Endothelial cell of umbilical vein (primary cell): ENCODE results near the gene AAMDC. TPM values are rescaled to one million over a fixed set of nuclear protein-coding genes. Genes with fewer than 3 reads are reported as not detected.

Source experiments
- BruUV-seq: library from RNA; stranded (reverse); fragments of 400-500 nt; replicated peaks from 2 replicates; lab custom pipeline; 2021; lab: Mats Ljungman, UMichigan
- CTCF ChIA-PET: fragments of 300-600, 350-600 bp; sonication (Branson Sonifier 250); formaldehyde crosslinking; loops from one replicate; lab custom pipeline; 2021; ENCODE audit warnings: antibody characterized with exemption, inconsistent platforms; lab: Charles Lee
- POLR2A ChIA-PET: fragments of 300-600, 350-600 bp; sonication (Branson Sonifier 250); formaldehyde crosslinking; loops from one replicate; lab custom pipeline; 2021; ENCODE audit warnings: antibody characterized with exemption, inconsistent platforms; lab: Charles Lee
- DNase-seq: peaks from one replicate; pipeline ENCODE4 v3.0.0-alpha.2; 2011; ENCODE audit warnings: low read depth, low spot score
- FAIRE-seq: peaks from 2 replicates; lab custom pipeline; 2011; peaks lifted over from hg19 to GRCh38; lab: Jason Lieb, UNC
- H2AFZ ChIP-seq: 2 replicates; pipeline ENCODE4 v1.6.0; 2012; ENCODE audit warnings: low read depth, low read length, control low read depth, inconsistent platforms
- H3K27ac ChIP-seq: 2 replicates; pipeline ENCODE4 v1.5.1; 2011; ENCODE audit warnings: low read depth, mild to moderate bottlenecking, control low read depth, low read length, moderate library complexity; ENCODE audit not compliant: insufficient read depth
- H3K27me3 ChIP-seq, 2 experiments: 2 replicates each; pipeline versions ENCODE4 v1.6.0 to v1.6.1; 2011; ENCODE audit warnings: low read length in 2 of 2, mixed read lengths in 1 of 2; ENCODE audit not compliant: control insufficient read depth in 2 of 2, insufficient read depth in 2 of 2
- H3K36me3 ChIP-seq, 2 experiments: 2 replicates in 1 of 2; 3 replicates in 1 of 2; pipeline ENCODE4 v1.5.1; 2011; ENCODE audit warnings: low read length in 2 of 2, mild to moderate bottlenecking in 1 of 2, moderate library complexity in 1 of 2; ENCODE audit not compliant: control insufficient read depth in 2 of 2, insufficient read depth in 2 of 2; ENCODE audit errors: extremely low read depth in 1 of 2
- H3K4me1 ChIP-seq: 3 replicates; pipeline ENCODE4 v1.5.1; 2011; ENCODE audit warnings: mild to moderate bottlenecking, low read length; ENCODE audit not compliant: control insufficient read depth, insufficient read depth; ENCODE audit errors: extremely low read depth
- H3K4me2 ChIP-seq: 2 replicates; pipeline ENCODE4 v1.6.1; 2011; ENCODE audit warnings: low read length, control low read depth, mixed read lengths; ENCODE audit not compliant: insufficient read depth
- H3K4me3 ChIP-seq, 3 experiments: fragments of 200-600 bp in 1 of 3; sonication (generic), shearing (Covaris generic) in 1 of 3; replicated peaks in 1 of 3; 2 replicates each; pipeline ENCODE4 v1.5.1; 2011 to 2016; ENCODE audit warnings: control low read depth in 3 of 3, low read length in 3 of 3, mild to moderate bottlenecking in 2 of 3, inconsistent platforms in 1 of 3, low read depth in 1 of 3, moderate library complexity in 1 of 3; ENCODE audit not compliant: insufficient read depth in 1 of 3
- H3K79me2 ChIP-seq: 2 replicates; pipeline ENCODE4 v1.6.0; 2012; ENCODE audit warnings: low read length, inconsistent platforms; ENCODE audit not compliant: control insufficient read depth, insufficient read depth
- H3K9ac ChIP-seq: replicated peaks from 2 replicates; pipeline ENCODE3; 2011; ENCODE audit warnings: low read length, control low read depth; ENCODE audit not compliant: insufficient read depth; ENCODE audit errors: extremely low read depth
- H3K9me1 ChIP-seq: replicated peaks from 3 replicates; pipeline ENCODE4 v1.6.0; 2011; ENCODE audit warnings: mild to moderate bottlenecking, low read length; ENCODE audit not compliant: control insufficient read depth, insufficient read depth; ENCODE audit errors: extremely low read depth
- H3K9me3 ChIP-seq: replicated peaks from 2 replicates; pipeline ENCODE4 v1.5.1; 2012; ENCODE audit warnings: low read length, inconsistent platforms; ENCODE audit not compliant: control insufficient read depth, insufficient read depth
- H4K20me1 ChIP-seq: replicated peaks from 2 replicates; pipeline ENCODE3; 2011; ENCODE audit warnings: mild to moderate bottlenecking, low read length; ENCODE audit not compliant: control insufficient read depth, insufficient read depth; ENCODE audit errors: extremely low read depth
- EZH2 ChIP-seq: IDR thresholded peaks from 2 replicates; pipeline ENCODE4 v1.6.1; 2012; ENCODE audit warnings: borderline replicate concordance, low read depth, mild to moderate bottlenecking, moderate library complexity, low read length, inconsistent platforms; ENCODE audit not compliant: severe bottlenecking
- FOS ChIP-seq: IDR thresholded peaks from 2 replicates; pipeline ENCODE4 v1.6.1; 2011; ENCODE audit warnings: mild to moderate bottlenecking, low read length, moderate library complexity, borderline replicate concordance; ENCODE audit not compliant: insufficient read depth
- GATA2 ChIP-seq: IDR thresholded peaks from 2 replicates; pipeline ENCODE4 v1.7.0; 2011; ENCODE audit warnings: low read depth, mild to moderate bottlenecking, moderate library complexity, mixed read lengths, low read length; ENCODE audit not compliant: insufficient read length, insufficient read depth
- JUN ChIP-seq: IDR thresholded peaks from 2 replicates; pipeline ENCODE4 v1.6.1; 2011; ENCODE audit warnings: borderline replicate concordance, low read depth; ENCODE audit not compliant: insufficient read length, insufficient read depth
- MAX ChIP-seq: IDR thresholded peaks from 2 replicates; pipeline ENCODE4 v1.6.1; 2011; ENCODE audit not compliant: insufficient read depth, insufficient read length
- MYC ChIP-seq: IDR thresholded peaks from one replicate; pipeline ENCODE4 v1.6.1; 2011; ENCODE audit warnings: mild to moderate bottlenecking, low read depth, low read length
- POLR2A ChIP-seq: IDR thresholded peaks from 2 replicates; pipeline ENCODE4 v1.6.1; 2012; ENCODE audit warnings: low read depth, mild to moderate bottlenecking, control low read depth, low read length
- POLR2AphosphoS5 ChIP-seq: IDR thresholded peaks from 2 replicates; pipeline ENCODE4 v1.6.1; 2012; ENCODE audit warnings: low read depth, mild to moderate bottlenecking, control low read depth, low read length, moderate library complexity; ENCODE audit not compliant: insufficient read depth
- dilution Hi-C: fragments of 300-500 bp; cut with MboI; formaldehyde crosslinking; loops from one replicate; pipeline ENCODE4 v1.15.0; 2019; ENCODE audit warnings: low sequenced_read_pairs; ENCODE audit not compliant: extremely low pct_ligation_motif_present
- intact Hi-C: fragments of 100-400 bp; cut with micrococcal nuclease; formaldehyde crosslinking; loops from one replicate; pipeline ENCODE4 v1.10.0; 2022
- polyA plus RNA-seq, 4 experiments: library from polyadenylated mRNA; depleted of rRNA in 3 of 4; stranded (reverse) in 3 of 4; unstranded in 1 of 4; fragments of >200 nt; gene quantifications; 2 replicates each; pipeline versions ENCODE4 v1.2.1 to v1.2.3, GENCODE V29; 2011 to 2012; ENCODE audit warnings: missing spikeins in 1 of 4
- total RNA-seq: library from RNA; stranded (reverse); gene quantifications from 2 replicates; pipeline ENCODE4 v1.2.3, GENCODE V29; 2021
- TF ChIP-seq, protein P1 (sequence below), 2 donors: IDR thresholded peaks; 1 replicate in 1 of 2; 2 replicates in 1 of 2; pipeline ENCODE4 v1.5.1; 2011; ENCODE audit warnings: low read length in 2 of 2, mild to moderate bottlenecking in 2 of 2, moderate library complexity in 2 of 2, control low read depth in 1 of 2, inconsistent platforms in 1 of 2, low read depth in 1 of 2; ENCODE audit not compliant: insufficient read depth in 1 of 2; ENCODE audit errors: extremely low read depth in 1 of 2

The AAMDC gene
- total and polyA plus RNA-seq, 2 donors (not counting 3 experiments of a cell fraction or from before 2014, with no cell fraction given): 48.1 to 51.0 TPM

GRCh38 chr11:77833302-77833701 is 12.4 kb downstream of the AAMDC start:
- dilution Hi-C loops: no loop called here
- CTCF ChIA-PET: no interaction called here
- TF ChIP-seq FOS: no peak
- TF ChIP-seq POLR2AphosphoS5: no peak
- TF ChIP-seq, protein P1, sequence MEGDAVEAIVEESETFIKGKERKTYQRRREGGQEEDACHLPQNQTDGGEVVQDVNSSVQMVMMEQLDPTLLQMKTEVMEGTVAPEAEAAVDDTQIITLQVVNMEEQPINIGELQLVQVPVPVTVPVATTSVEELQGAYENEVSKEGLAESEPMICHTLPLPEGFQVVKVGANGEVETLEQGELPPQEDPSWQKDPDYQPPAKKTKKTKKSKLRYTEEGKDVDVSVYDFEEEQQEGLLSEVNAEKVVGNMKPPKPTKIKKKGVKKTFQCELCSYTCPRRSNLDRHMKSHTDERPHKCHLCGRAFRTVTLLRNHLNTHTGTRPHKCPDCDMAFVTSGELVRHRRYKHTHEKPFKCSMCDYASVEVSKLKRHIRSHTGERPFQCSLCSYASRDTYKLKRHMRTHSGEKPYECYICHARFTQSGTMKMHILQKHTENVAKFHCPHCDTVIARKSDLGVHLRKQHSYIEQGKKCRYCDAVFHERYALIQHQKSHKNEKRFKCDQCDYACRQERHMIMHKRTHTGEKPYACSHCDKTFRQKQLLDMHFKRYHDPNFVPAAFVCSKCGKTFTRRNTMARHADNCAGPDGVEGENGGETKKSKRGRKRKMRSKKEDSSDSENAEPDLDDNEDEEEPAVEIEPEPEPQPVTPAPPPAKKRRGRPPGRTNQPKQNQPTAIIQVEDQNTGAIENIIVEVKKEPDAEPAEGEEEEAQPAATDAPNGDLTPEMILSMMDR (IDR thresholded peaks at IDR 0.05; ENCODE audit: extremely low read depth in 1 of 2, insufficient read depth in 1 of 2, low read depth in 1 of 2, low read length in 2 of 2): no peak
- no peak for TF ChIP-seq MAX
- TF ChIP-seq EZH2: no peak
- TF ChIP-seq POLR2A: no peak
- TF ChIP-seq JUN: no peak
- no peak for TF ChIP-seq GATA2
- no peak for TF ChIP-seq MYC

More at GRCh38 chr11:77833302-77833701, 12.4 kb downstream of the AAMDC start:
- no peak overlapping the region for H3K4me3 ChIP-seq
- H3K4me1 ChIP-seq: no peaks in the 10 kb centered on the region
- no peaks in the 10 kb centered on the region for H3K27me3 ChIP-seq
- H2AFZ ChIP-seq: no peak overlapping the region
- H3K79me2 ChIP-seq: no peaks in the 10 kb centered on the region
- H3K36me3 ChIP-seq: no peaks in the 10 kb centered on the region
- H4K20me1 ChIP-seq: no peaks in the 10 kb centered on the region
- no peak overlapping the region for H3K27ac ChIP-seq
- no peak overlapping the region for H3K4me2 ChIP-seq
- no peak overlapping the region for H3K9ac ChIP-seq
- intact Hi-C loops: no loop called here
- FAIRE-seq (no peak), DNase-seq (no peak)
- POLR2A ChIA-PET: no interaction called here
- H3K9me1 ChIP-seq: no peaks in the 10 kb centered on the region
- BruUV-seq: no TSS peak
- H3K9me3 ChIP-seq: no peaks in the 10 kb centered on the region
